GM12878 (cell line): ENCODE results near the gene NEK1. TPM values are rescaled to one million over a fixed set of nuclear protein-coding genes. Genes with fewer than 3 reads are reported as not detected.
"Not testable (repeated sequence)": the region's sequence is repeated elsewhere in the genome, so short reads cannot be mapped to it uniquely, and the experiment has no call there.

Experiments
- ATAC-seq: fragments of 200-7000 bp; cut with Tn5 transposase; 3 replicates; pipeline ENCODE4 v1.9.1; 2020; ENCODE audit warnings: mild to moderate bottlenecking, moderate library complexity
- BruUV-seq: library from RNA; stranded (reverse); fragments of 400-500 nt; replicated peaks from 2 replicates; lab custom pipeline; 2021; lab: Mats Ljungman, UMichigan
- CTCF ChIA-PET: fragments of 300-600 bp; sonication (Branson Sonifier 250); formaldehyde crosslinking; extraction: SDS; loops from one replicate; lab custom pipeline; 2021; ENCODE audit warnings: inconsistent platforms; lab: Yijun Ruan, JAX
- POLR2A ChIA-PET: fragments of 350-600 bp; formaldehyde crosslinking; extraction: SDS; loops from one replicate; lab custom pipeline; 2021; ENCODE audit warnings: inconsistent platforms; lab: Charles Lee
- RAD21 ChIA-PET: fragments of 300-600 bp; sonication (Branson Sonifier 250); formaldehyde crosslinking; loops from one replicate; lab custom pipeline; 2023; ENCODE audit warnings: antibody characterized with exemption; ENCODE audit not compliant: unreplicated experiment; lab: Charles Lee
- SMC1A ChIA-PET: fragments of 300-600 bp; sonication (Branson Sonifier 250); formaldehyde crosslinking; loops from one replicate; lab custom pipeline; 2023; ENCODE audit not compliant: unreplicated experiment, uncharacterized antibody; lab: Charles Lee
- DNase-seq: peaks from one replicate; pipeline ENCODE4 v3.0.0-alpha.2; 2011; ENCODE audit warnings: low read depth, low spot score
- FAIRE-seq: peaks from 3 replicates; lab custom pipeline; 2011; peaks lifted over from hg19 to GRCh38; lab: Jason Lieb, UNC
- H2AFZ ChIP-seq: 2 replicates; pipeline ENCODE4 v1.6.0; 2011; ENCODE audit warnings: low read depth, low read length, control low read depth; ENCODE audit not compliant: control insufficient read depth
- H3K27ac ChIP-seq: 2 replicates; pipeline ENCODE4 v1.5.1; 2011; ENCODE audit warnings: control low read depth; ENCODE audit not compliant: control insufficient read depth, insufficient read depth
- H3K27me3 ChIP-seq, 2 experiments: replicated peaks in 1 of 2; 2 replicates each; pipeline versions ENCODE4 v1.6.0 to v1.6.1; 2011; ENCODE audit warnings: low read length in 1 of 2; ENCODE audit not compliant: control insufficient read depth in 2 of 2, insufficient read depth in 2 of 2
- H3K36me3 ChIP-seq, 2 experiments: 2 replicates each; pipeline ENCODE4 v1.5.1; 2011; ENCODE audit warnings: low read length in 1 of 2; ENCODE audit not compliant: control insufficient read depth in 2 of 2, insufficient read depth in 2 of 2
- H3K4me1 ChIP-seq: 2 replicates; pipeline ENCODE4 v1.6.1; 2011; ENCODE audit warnings: mild to moderate bottlenecking, low read length, moderate library complexity, mixed read lengths; ENCODE audit not compliant: control insufficient read depth, insufficient read depth
- H3K4me2 ChIP-seq: 2 replicates; pipeline ENCODE4 v1.6.0; 2011; ENCODE audit warnings: control low read depth; ENCODE audit not compliant: control insufficient read depth, insufficient read depth
- H3K4me3 ChIP-seq: fragments of 200-600 bp; sonication (generic); 2 replicates; pipeline ENCODE4 v1.5.1; 2016
- H3K79me2 ChIP-seq: 2 replicates; pipeline ENCODE4 v1.6.0; 2011; ENCODE audit warnings: low read length; ENCODE audit not compliant: control insufficient read depth, insufficient read depth
- H3K9ac ChIP-seq: 2 replicates; pipeline ENCODE4 v1.8.0; 2011; ENCODE audit warnings: low read length, control low read depth, mixed read lengths; ENCODE audit not compliant: control insufficient read depth, insufficient read depth
- H3K9me3 ChIP-seq: replicated peaks from 3 replicates; pipeline ENCODE4 v1.5.1; 2011; ENCODE audit warnings: mild to moderate bottlenecking, low read length; ENCODE audit not compliant: control insufficient read depth, insufficient read depth
- H4K20me1 ChIP-seq: 2 replicates; pipeline ENCODE4 v1.6.0; 2011; ENCODE audit not compliant: control insufficient read depth, insufficient read depth
- ASH2L ChIP-seq: fragments of 300-600, 200-600 bp; sonication (generic); IDR thresholded peaks from 2 replicates; pipeline ENCODE4 v1.6.1; 2017; ENCODE audit warnings: low read depth, mild to moderate bottlenecking, borderline replicate concordance
- BACH1 ChIP-seq: fragments of 450-650 bp; IDR thresholded peaks from 2 replicates; pipeline ENCODE4 v1.6.1; 2017; ENCODE audit warnings: mild to moderate bottlenecking, borderline replicate concordance
- BRCA1 ChIP-seq: IDR thresholded peaks from 2 replicates; pipeline ENCODE4 v1.6.1; 2011; ENCODE audit warnings: low read depth, low read length, improper control_type of control experiment
- GABPA ChIP-seq: IDR thresholded peaks from 2 replicates; pipeline ENCODE4 v1.6.1; 2014; ENCODE audit warnings: antibody characterized with exemption, low read depth, mild to moderate bottlenecking, inconsistent platforms
- HCFC1 ChIP-seq: fragments of 150-350 bp; IDR thresholded peaks from 2 replicates; pipeline ENCODE4 v1.6.1; 2014; ENCODE audit warnings: low read length
- IKZF2 ChIP-seq, 2 experiments: fragments of 450-650 bp; IDR thresholded peaks; 2 replicates each; pipeline ENCODE4 v1.6.1; 2017; ENCODE audit warnings: mild to moderate bottlenecking in 2 of 2, moderate library complexity in 2 of 2
- MXI1 ChIP-seq: fragments of 150-350 bp; IDR thresholded peaks from 2 replicates; pipeline ENCODE4 v1.6.1; 2011; ENCODE audit warnings: low read depth, mild to moderate bottlenecking, inconsistent platforms, low read length, improper control_type of control experiment
- SIN3A ChIP-seq: IDR thresholded peaks from 2 replicates; pipeline ENCODE4 v1.6.1; 2012; ENCODE audit warnings: low read depth, low read length, improper control_type of control experiment
- SP1 ChIP-seq: IDR thresholded peaks from one replicate; pipeline ENCODE4 v1.6.1; 2011; ENCODE audit warnings: low read depth, low read length
- TCF12 ChIP-seq: IDR thresholded peaks from 2 replicates; pipeline ENCODE4 v1.6.1; 2011; ENCODE audit warnings: low read depth, mild to moderate bottlenecking, low read length
- WGBS: methylation state at CpG from one replicate; pipeline ENCODE4 v1.1.6; 2016; ENCODE audit warnings: low lambda C conversion rate; ENCODE audit not compliant: insufficient replicate concordance, insufficient coverage; ENCODE audit errors: missing lambda C conversion rate; 5-methylcytosine and 5-hydroxymethylcytosine counted together
- in situ Hi-C: fragments of 300-500 bp; cut with MboI; formaldehyde crosslinking; loops from 9 replicates; pipeline ENCODE4 v1.14.3; 2018; ENCODE audit warnings: mixed read lengths
- intact Hi-C: fragments of 100-400 bp; cut with micrococcal nuclease; formaldehyde crosslinking; loops from one replicate; pipeline ENCODE4 v1.14.2; 2022; ENCODE audit not compliant: unreplicated experiment
- polyA plus RNA-seq, 11 experiments: library from polyadenylated mRNA; depleted of rRNA in 4 of 11; unstranded in 6 of 11; stranded (reverse) in 5 of 11; fragments of >200 nt; fragmentation: Nextera tagmentation in 4 of 11; fragmentation: Illumina TruSeq in 1 of 11; extraction: Ambion mirVana in 4 of 11; extraction: Trizol in 1 of 11; gene quantifications; 1 replicate in 1 of 11; 2 replicates in 10 of 11; pipeline versions ENCODE4 v1.2.1 to v1.2.3, GENCODE V29; 2011 to 2016; ENCODE audit warnings: inconsistent platforms in 2 of 11, missing spikeins in 2 of 11, low read depth in 1 of 11
- total RNA-seq, 4 experiments: library from RNA; depleted of rRNA in 3 of 4; stranded (reverse); fragments of >200 nt in 3 of 4; fragmentation: Illumina TruSeq in 1 of 4; extraction: Trizol in 1 of 4; gene quantifications; 2 replicates each; pipeline versions ENCODE4 v1.2.1 to v1.2.3, GENCODE V29; 2013 to 2021
- TF ChIP-seq, protein P1 (sequence below): fragments of 450-650 bp; IDR thresholded peaks from 2 replicates; pipeline ENCODE4 v1.6.1; 2014; ENCODE audit warnings: mild to moderate bottlenecking
- TF ChIP-seq, protein P2 (sequence below), 3 experiments: IDR thresholded peaks in 2 of 3; conservative IDR thresholded peaks in 1 of 3; 2 replicates each; pipeline ENCODE4 v1.5.1; 2011; ENCODE audit warnings: low read depth in 3 of 3, low read length in 3 of 3, mild to moderate bottlenecking in 3 of 3, control low read depth in 2 of 3, moderate library complexity in 2 of 3, inconsistent platforms in 1 of 3, mixed read lengths in 1 of 3; ENCODE audit not compliant: control insufficient read depth in 2 of 3, insufficient read depth in 1 of 3; ENCODE audit errors: extremely low read depth in 1 of 3

The NEK1 gene
- total and polyA plus RNA-seq, 10 of the 15 experiments (the other 5 are each of a cell fraction or from before 2014, with no cell fraction given), result 4.9 to 16.1 (median 7.5) TPM

GRCh38 chr4:169625886-169626285, 13.5 kb upstream of the NEK1 start:
- Histone ChIP-seq H3K27ac (no peak overlapping the region), H3K9ac (no peak overlapping the region), H3K36me3 (no peaks in the 10 kb centered on the region), H3K27me3 (no peaks in the 10 kb centered on the region), H3K4me3 (no peak overlapping the region), H3K79me2 (peaks cover 74% of the 10 kb centered on the region), H2AFZ (no peak overlapping the region), H3K4me2 (no peak overlapping the region), H3K4me1 (no peaks in the 10 kb centered on the region), H3K9me3 (no peaks in the 10 kb centered on the region; the same call in 1 of the 3 replicates), H4K20me1 (no peaks in the 10 kb centered on the region)
- intact Hi-C loops, result no loop called here
- ATAC-seq, result no peak
- in situ Hi-C loops, result no loop called here
- BruUV-seq, result no TSS peak
- no peak for FAIRE-seq
- TF ChIP-seq BRCA1, result no peak
- no peak for TF ChIP-seq SP1
- TF ChIP-seq TCF12, result no peak
- TF ChIP-seq, protein P1, sequence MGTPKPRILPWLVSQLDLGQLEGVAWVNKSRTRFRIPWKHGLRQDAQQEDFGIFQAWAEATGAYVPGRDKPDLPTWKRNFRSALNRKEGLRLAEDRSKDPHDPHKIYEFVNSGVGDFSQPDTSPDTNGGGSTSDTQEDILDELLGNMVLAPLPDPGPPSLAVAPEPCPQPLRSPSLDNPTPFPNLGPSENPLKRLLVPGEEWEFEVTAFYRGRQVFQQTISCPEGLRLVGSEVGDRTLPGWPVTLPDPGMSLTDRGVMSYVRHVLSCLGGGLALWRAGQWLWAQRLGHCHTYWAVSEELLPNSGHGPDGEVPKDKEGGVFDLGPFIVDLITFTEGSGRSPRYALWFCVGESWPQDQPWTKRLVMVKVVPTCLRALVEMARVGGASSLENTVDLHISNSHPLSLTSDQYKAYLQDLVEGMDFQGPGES, result no peak
- TF ChIP-seq, protein P2, sequence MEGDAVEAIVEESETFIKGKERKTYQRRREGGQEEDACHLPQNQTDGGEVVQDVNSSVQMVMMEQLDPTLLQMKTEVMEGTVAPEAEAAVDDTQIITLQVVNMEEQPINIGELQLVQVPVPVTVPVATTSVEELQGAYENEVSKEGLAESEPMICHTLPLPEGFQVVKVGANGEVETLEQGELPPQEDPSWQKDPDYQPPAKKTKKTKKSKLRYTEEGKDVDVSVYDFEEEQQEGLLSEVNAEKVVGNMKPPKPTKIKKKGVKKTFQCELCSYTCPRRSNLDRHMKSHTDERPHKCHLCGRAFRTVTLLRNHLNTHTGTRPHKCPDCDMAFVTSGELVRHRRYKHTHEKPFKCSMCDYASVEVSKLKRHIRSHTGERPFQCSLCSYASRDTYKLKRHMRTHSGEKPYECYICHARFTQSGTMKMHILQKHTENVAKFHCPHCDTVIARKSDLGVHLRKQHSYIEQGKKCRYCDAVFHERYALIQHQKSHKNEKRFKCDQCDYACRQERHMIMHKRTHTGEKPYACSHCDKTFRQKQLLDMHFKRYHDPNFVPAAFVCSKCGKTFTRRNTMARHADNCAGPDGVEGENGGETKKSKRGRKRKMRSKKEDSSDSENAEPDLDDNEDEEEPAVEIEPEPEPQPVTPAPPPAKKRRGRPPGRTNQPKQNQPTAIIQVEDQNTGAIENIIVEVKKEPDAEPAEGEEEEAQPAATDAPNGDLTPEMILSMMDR (IDR thresholded peaks at IDR 0.05 in 2 of 3, conservative IDR thresholded peaks at IDR 0.05 in 1 of 3; ENCODE audit: control insufficient read depth in 2 of 3, extremely low read depth in 1 of 3, insufficient read depth in 1 of 3, low read depth in 3 of 3, low read length in 3 of 3), result no peak
- no peak for TF ChIP-seq HCFC1
- no peak for TF ChIP-seq GABPA
- no peak for TF ChIP-seq ASH2L
- TF ChIP-seq BACH1, result no peak
- TF ChIP-seq SIN3A, result no peak
- no peak for TF ChIP-seq MXI1
- TF ChIP-seq IKZF2 (IDR thresholded peaks at IDR 0.05), result no peak
- POLR2A ChIA-PET, result interaction anchor here (1.6 kb wide), 1 partner anchor 13 kb away, joined by 4 read pairs; the partner anchor contains the start of gene NEK1
- RAD21 ChIA-PET, result interaction anchor here (1.9 kb wide), 1 partner anchor 35 kb away, joined by 7 read pairs; no protein-coding TSS in a partner anchor
- DNase-seq, result no peak
- CTCF ChIA-PET, result interaction anchor here (1.7 to 2.0 kb wide), 2 partner anchors 13 to 30 kb away, joined by 4 to 11 read pairs; partner anchors contain the start of gene NEK1
- 99% methylated on average over 5 of the region's 5 CpGs for WGBS
- SMC1A ChIA-PET, result interaction anchor here (1.1 to 3.7 kb wide), 3 partner anchors 13 to 34 kb away, joined by 3 to 28 read pairs (median 4); no protein-coding TSS in a partner anchor

- CTCF ChIA-PET, result interaction anchor here (0.9 to 1.7 kb wide), 3 partner anchors 11 to 36 kb away, joined by 3 to 12 read pairs (median 4); partner anchors contain the start of gene NEK1
- H3K4me1 ChIP-seq, H4K20me1 ChIP-seq, in situ Hi-C loops, ATAC-seq, H3K27ac ChIP-seq, H3K27me3 ChIP-seq, H2AFZ ChIP-seq, FAIRE-seq, H3K4me2 ChIP-seq, H3K9ac ChIP-seq, DNase-seq, H3K9me3 ChIP-seq, H3K4me3 ChIP-seq, BruUV-seq, H3K36me3 ChIP-seq: not testable (repeated sequence)
- WGBS, result 88% methylated on average over 6 of the region's 6 CpGs
- POLR2A ChIA-PET, result interaction anchor here (1.1 kb wide), 1 partner anchor 37 kb away, joined by 6 read pairs; no protein-coding TSS in a partner anchor
- RAD21 ChIA-PET, result interaction anchor here (1.5 kb wide), 1 partner anchor 35 kb away, joined by 5 read pairs; no protein-coding TSS in a partner anchor
- intact Hi-C loops, result loop anchor here (5.0 kb wide), 2 partner anchors 53 to 398 kb away; no protein-coding TSS in a partner anchor
- SMC1A ChIA-PET, result interaction anchor here (0.7 to 3.7 kb wide), 5 partner anchors 29 to 132 kb away, joined by 3 to 28 read pairs (median 3); no protein-coding TSS in a partner anchor
- H3K79me2 ChIP-seq, result peaks cover 79% of the 10 kb centered on the region
Observed at GRCh38 chr4:169624012-169624411, 11.6 kb upstream of the NEK1 start.
